Bronchial smooth muscle cell (primary cell): ENCODE results near the gene TRIM48. TPM values are rescaled to one million over a fixed set of nuclear protein-coding genes. Genes with fewer than 3 reads are reported as not detected.

ENCODE experiments used
- total RNA-seq: library from RNA; depleted of rRNA; stranded (reverse); fragments of >200 nt; gene quantifications from 2 replicates; pipeline ENCODE4 v1.2.1, GENCODE V29; 2014

TRIM48 gene
- not detected in 2 replicates for total RNA-seq

GRCh38 chr11:55261855-55262254 is at the start of gene TRIM48:
TRIM48 (plus strand) TSS chr11:55262155; CDS start chr11:55262268, 113 bp downstream.

Other genes with a start within 250 kb of the TRIM48 start
- not detected in 2 replicates for gene OR4A16, start 81.0 kb downstream of the TRIM48 start, total RNA-seq
- gene OR4A15, start 105.8 kb downstream of the TRIM48 start, total RNA-seq: not detected in 2 replicates